HepG2 (cell line): ENCODE measurements around the gene IL17RC. TPM values are rescaled to one million over a fixed set of nuclear protein-coding genes. Genes with fewer than 3 reads are reported as not detected.

Source experiments
- HOXD1 ChIP-seq: sonication (generic); formaldehyde crosslinking; IDR thresholded peaks from 2 replicates; pipeline ENCODE4 v1.5.0; 2020; ENCODE audit warnings: missing genetic modification reagents
- JUND ChIP-seq: sonication (generic); formaldehyde crosslinking; IDR thresholded peaks from 2 replicates; pipeline ENCODE4 v1.8.0; 2022; ENCODE audit warnings: mild to moderate bottlenecking, missing genetic modification reagents
- KDM3A ChIP-seq: IDR thresholded peaks from 2 replicates; pipeline ENCODE4 v1.6.1; 2018; ENCODE audit warnings: low read depth, missing compliant biosample characterization
- MTA3 ChIP-seq: sonication (generic); formaldehyde crosslinking; IDR thresholded peaks from 2 replicates; pipeline ENCODE4 v1.4.0; 2020; ENCODE audit warnings: missing genetic modification reagents
- MXI1 ChIP-seq: IDR thresholded peaks from 3 replicates; pipeline ENCODE4 v1.6.1; 2012; ENCODE audit warnings: low read depth, low read length, inconsistent platforms, borderline replicate concordance
- NCOR1 ChIP-seq: fragments of 200-600 bp; sonication (generic); IDR thresholded peaks from 2 replicates; pipeline ENCODE4 v1.7.0; 2017; ENCODE audit warnings: antibody characterized with exemption, low read length, borderline replicate concordance
- NRL ChIP-seq: sonication (generic); formaldehyde crosslinking; IDR thresholded peaks from 2 replicates; pipeline ENCODE4 v1.5.0; 2020; ENCODE audit warnings: missing genetic modification reagents, mild to moderate bottlenecking, moderate library complexity, borderline replicate concordance
- RFXANK ChIP-seq: IDR thresholded peaks from 2 replicates; pipeline ENCODE4 v1.6.1; 2016
- SIX1 ChIP-seq: sonication (generic); formaldehyde crosslinking; IDR thresholded peaks from 2 replicates; pipeline ENCODE4 v1.4.0; 2020; ENCODE audit warnings: missing genetic modification reagents, borderline replicate concordance
- SP140L ChIP-seq: sonication (generic); formaldehyde crosslinking; IDR thresholded peaks from 2 replicates; pipeline ENCODE4 v1.4.0; 2020; ENCODE audit warnings: missing genetic modification reagents, borderline replicate concordance
- STAT5B ChIP-seq: sonication (generic); formaldehyde crosslinking; IDR thresholded peaks from 2 replicates; pipeline ENCODE4 v1.4.0; 2020; ENCODE audit warnings: missing genetic modification reagents
- U2AF1 ChIP-seq: fragments of 200-400 bp; formaldehyde crosslinking; optimal IDR thresholded peaks from 2 replicates; pipeline ENCODE3; 2017; ENCODE audit warnings: mild to moderate bottlenecking, low read depth, low read length
- ZNF136 ChIP-seq: sonication (generic); formaldehyde crosslinking; IDR thresholded peaks from 2 replicates; pipeline ENCODE4 v1.8.1; 2022; ENCODE audit warnings: low read depth, mild to moderate bottlenecking, moderate library complexity, missing genetic modification reagents
- ZNF224 ChIP-seq: sonication (generic); formaldehyde crosslinking; IDR thresholded peaks from 2 replicates; pipeline ENCODE4 v1.5.0; 2020; ENCODE audit warnings: mild to moderate bottlenecking, missing genetic modification reagents
- ZNF282 ChIP-seq: fragments of 450-650 bp; IDR thresholded peaks from 2 replicates; pipeline ENCODE4 v1.6.1; 2018; ENCODE audit not compliant: partially characterized antibody
- ZNF44 ChIP-seq: sonication (generic); formaldehyde crosslinking; IDR thresholded peaks from 2 replicates; pipeline ENCODE4 v1.5.1; 2020; ENCODE audit warnings: mild to moderate bottlenecking, missing genetic modification reagents
- ZNF761 ChIP-seq: sonication (generic); formaldehyde crosslinking; conservative IDR thresholded peaks from 2 replicates; pipeline ENCODE4 v1.4.0; 2020; ENCODE audit warnings: mild to moderate bottlenecking, missing genetic modification reagents
- ZNF775 ChIP-seq: sonication (generic); formaldehyde crosslinking; IDR thresholded peaks from 2 replicates; pipeline ENCODE4 v1.4.0; 2020; ENCODE audit warnings: missing genetic modification reagents, mild to moderate bottlenecking, moderate library complexity, borderline replicate concordance
- polyA plus RNA-seq, 8 experiments: library from polyadenylated mRNA; depleted of rRNA in 3 of 8; stranded (reverse) in 7 of 8; unstranded in 1 of 8; fragments of >200 nt; fragmentation: Illumina TruSeq in 4 of 8; extraction: Trizol in 4 of 8; gene quantifications; 2 replicates each; pipeline versions ENCODE4 v1.2.1 to v1.2.3, GENCODE V29; 2011 to 2016; ENCODE audit warnings: low read depth in 4 of 8, missing spikeins in 1 of 8, mixed read lengths in 1 of 8; ENCODE audit not compliant: insufficient read depth in 1 of 8
- total RNA-seq, 5 experiments: library from RNA; depleted of rRNA; stranded (reverse); fragments of >200 nt; fragmentation: Illumina TruSeq; extraction: Trizol; gene quantifications; 2 replicates each; pipeline ENCODE4 v1.2.3, GENCODE V29; 2016; ENCODE audit warnings: low read depth in 1 of 5
- TF ChIP-seq, protein P1 (sequence below): sonication (generic); formaldehyde crosslinking; IDR thresholded peaks from 2 replicates; pipeline ENCODE4 v1.8.0; 2023; ENCODE audit warnings: mild to moderate bottlenecking, missing genetic modification reagents
- TF ChIP-seq, protein P2 (sequence below): IDR thresholded peaks from 2 replicates; pipeline ENCODE4 v1.6.1; 2016; ENCODE audit warnings: mild to moderate bottlenecking, missing biosample characterization, missing genetic modification reagents
- TF ChIP-seq, protein P3 (sequence below): sonication (generic); formaldehyde crosslinking; IDR thresholded peaks from 2 replicates; pipeline ENCODE4 v1.5.0; 2020; ENCODE audit warnings: mild to moderate bottlenecking, missing genetic modification reagents
- TF ChIP-seq, protein P4 (sequence below): sonication (generic); formaldehyde crosslinking; IDR thresholded peaks from 2 replicates; pipeline ENCODE4 v1.8.0; 2022; ENCODE audit warnings: missing genetic modification reagents, mild to moderate bottlenecking, moderate library complexity, borderline replicate concordance
- TF ChIP-seq, protein P5 (sequence below), 2 experiments: fragments of 450-650 bp in 1 of 2; sonication (generic) in 1 of 2; formaldehyde crosslinking; IDR thresholded peaks; 2 replicates each; pipeline versions ENCODE4 v1.5.0 to v1.8.0; 2020 to 2022; ENCODE audit warnings: mild to moderate bottlenecking in 1 of 2, missing genetic modification reagents in 1 of 2

Gene IL17RC
- total and polyA plus RNA-seq, 2 of the 13 experiments (the other 11 are each of a cell fraction or from before 2014, with no cell fraction given), result 20.7 to 24.0 TPM

DNA sequence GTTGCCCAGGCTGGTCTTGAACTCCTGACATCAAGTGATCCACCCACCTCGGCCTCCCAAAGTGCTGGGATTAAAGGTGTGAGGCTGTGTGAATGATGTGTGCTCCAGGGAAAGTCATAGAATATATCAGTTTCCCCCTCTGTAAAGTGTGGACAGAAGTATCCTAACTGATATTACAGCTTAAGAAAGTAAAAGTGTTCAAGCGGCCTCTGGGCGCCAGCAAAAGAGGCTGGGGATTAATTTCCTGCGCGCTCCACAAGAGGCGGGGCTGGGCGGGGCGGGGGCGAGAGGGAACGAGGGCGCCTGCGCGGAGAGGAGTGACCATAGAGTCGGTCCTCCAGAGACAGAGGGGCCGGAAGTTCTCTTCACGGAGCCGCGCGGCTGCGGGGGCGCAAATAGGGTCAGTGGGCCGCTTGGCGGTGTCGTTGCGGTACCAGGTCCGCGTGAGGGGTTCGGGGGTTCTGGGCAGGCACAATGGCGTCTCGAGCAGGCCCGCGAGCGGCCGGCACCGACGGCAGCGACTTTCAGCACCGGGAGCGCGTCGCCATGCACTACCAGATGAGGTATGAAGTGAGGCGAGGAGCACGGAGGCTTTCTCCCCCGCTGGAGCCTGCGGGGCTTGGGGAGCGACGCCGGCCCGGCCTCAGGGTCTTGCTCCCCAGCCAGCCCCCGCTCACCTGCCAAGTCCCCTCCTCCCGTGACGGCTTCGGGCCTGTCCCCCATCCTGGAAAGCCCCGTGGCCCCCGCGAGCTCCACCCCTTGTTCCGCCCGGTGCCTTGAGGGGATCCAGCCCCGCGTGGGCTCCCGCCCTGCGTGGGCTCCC lies 26.4 kb upstream of the IL17RC start, which contains the start of gene JAGN1 (continued):
- TF ChIP-seq ZNF775 (CRISPR knock-in tag) (0 out of 2 replicates have a peak, but pooled peaks have one; percentile 25), HOXD1 (CRISPR knock-in tag) (peak; percentile 74; the same call in 1 of the 2 replicates), JUND (CRISPR knock-in tag) (no peak), NCOR1 (no peak), U2AF1 (no peak), SIX1 (0 out of 2 replicates have a peak, but pooled peaks have one; percentile 36), ZNF761 (CRISPR knock-in tag) (peak; percentile 59; the same call in 1 of the 2 replicates), ZNF44 (no peak), MXI1 (no peak), RFXANK (CRISPR knock-in tag) (peak; percentile 46; the same call in 1 of the 2 replicates), SP140L (CRISPR knock-in tag) (no peak), KDM3A (no peak), NRL (CRISPR knock-in tag) (peak; percentile 92), ZNF224 (0 out of 2 replicates have a peak, but pooled peaks have one; percentile 64), ZNF136 (no peak), ZNF282 (no peak), MTA3 (CRISPR knock-in tag) (no peak), STAT5B (CRISPR knock-in tag) (no peak)
- TF ChIP-seq, protein P1, sequence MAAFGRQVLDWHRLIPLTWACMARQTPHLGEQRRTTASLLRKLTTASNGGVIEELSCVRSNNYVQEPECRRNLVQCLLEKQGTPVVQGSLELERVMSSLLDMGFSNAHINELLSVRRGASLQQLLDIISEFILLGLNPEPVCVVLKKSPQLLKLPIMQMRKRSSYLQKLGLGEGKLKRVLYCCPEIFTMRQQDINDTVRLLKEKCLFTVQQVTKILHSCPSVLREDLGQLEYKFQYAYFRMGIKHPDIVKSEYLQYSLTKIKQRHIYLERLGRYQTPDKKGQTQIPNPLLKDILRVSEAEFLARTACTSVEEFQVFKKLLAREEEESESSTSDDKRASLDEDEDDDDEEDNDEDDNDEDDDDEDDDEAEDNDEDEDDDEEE, result peak; percentile 92
- TF ChIP-seq, protein P2, sequence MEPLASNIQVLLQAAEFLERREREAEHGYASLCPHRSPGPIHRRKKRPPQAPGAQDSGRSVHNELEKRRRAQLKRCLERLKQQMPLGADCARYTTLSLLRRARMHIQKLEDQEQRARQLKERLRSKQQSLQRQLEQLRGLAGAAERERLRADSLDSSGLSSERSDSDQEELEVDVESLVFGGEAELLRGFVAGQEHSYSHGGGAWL (CRISPR knock-in tag), result peak; percentile 57; the same call in 1 of the 2 replicates
- TF ChIP-seq, protein P3, sequence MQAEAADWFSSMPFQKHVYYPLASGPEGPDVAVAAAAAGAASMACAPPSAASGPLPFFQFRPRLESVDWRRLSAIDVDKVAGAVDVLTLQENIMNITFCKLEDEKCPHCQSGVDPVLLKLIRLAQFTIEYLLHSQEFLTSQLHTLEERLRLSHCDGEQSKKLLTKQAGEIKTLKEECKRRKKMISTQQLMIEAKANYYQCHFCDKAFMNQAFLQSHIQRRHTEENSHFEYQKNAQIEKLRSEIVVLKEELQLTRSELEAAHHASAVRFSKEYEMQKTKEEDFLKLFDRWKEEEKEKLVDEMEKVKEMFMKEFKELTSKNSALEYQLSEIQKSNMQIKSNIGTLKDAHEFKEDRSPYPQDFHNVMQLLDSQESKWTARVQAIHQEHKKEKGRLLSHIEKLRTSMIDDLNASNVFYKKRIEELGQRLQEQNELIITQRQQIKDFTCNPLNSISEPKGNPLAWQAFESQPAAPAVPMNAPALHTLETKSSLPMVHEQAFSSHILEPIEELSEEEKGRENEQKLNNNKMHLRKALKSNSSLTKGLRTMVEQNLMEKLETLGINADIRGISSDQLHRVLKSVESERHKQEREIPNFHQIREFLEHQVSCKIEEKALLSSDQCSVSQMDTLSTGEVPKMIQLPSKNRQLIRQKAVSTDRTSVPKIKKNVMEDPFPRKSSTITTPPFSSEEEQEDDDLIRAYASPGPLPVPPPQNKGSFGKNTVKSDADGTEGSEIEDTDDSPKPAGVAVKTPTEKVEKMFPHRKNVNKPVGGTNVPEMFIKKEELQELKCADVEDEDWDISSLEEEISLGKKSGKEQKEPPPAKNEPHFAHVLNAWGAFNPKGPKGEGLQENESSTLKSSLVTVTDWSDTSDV (CRISPR knock-in tag), result peak; percentile 87
- TF ChIP-seq, protein P4, sequence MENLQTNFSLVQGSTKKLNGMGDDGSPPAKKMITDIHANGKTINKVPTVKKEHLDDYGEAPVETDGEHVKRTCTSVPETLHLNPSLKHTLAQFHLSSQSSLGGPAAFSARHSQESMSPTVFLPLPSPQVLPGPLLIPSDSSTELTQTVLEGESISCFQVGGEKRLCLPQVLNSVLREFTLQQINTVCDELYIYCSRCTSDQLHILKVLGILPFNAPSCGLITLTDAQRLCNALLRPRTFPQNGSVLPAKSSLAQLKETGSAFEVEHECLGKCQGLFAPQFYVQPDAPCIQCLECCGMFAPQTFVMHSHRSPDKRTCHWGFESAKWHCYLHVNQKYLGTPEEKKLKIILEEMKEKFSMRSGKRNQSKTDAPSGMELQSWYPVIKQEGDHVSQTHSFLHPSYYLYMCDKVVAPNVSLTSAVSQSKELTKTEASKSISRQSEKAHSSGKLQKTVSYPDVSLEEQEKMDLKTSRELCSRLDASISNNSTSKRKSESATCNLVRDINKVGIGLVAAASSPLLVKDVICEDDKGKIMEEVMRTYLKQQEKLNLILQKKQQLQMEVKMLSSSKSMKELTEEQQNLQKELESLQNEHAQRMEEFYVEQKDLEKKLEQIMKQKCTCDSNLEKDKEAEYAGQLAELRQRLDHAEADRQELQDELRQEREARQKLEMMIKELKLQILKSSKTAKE (CRISPR knock-in tag), result no peak
- TF ChIP-seq, protein P5, sequence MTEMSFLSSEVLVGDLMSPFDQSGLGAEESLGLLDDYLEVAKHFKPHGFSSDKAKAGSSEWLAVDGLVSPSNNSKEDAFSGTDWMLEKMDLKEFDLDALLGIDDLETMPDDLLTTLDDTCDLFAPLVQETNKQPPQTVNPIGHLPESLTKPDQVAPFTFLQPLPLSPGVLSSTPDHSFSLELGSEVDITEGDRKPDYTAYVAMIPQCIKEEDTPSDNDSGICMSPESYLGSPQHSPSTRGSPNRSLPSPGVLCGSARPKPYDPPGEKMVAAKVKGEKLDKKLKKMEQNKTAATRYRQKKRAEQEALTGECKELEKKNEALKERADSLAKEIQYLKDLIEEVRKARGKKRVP (CRISPR knock-in tag; IDR thresholded peaks at IDR 0.05), result no peak
